Skin epidermis (tissue), 12 donors: ENCODE results near the gene ABHD16A.
"Not testable (repeated sequence)": the region's sequence is repeated elsewhere in the genome, so short reads cannot be mapped to it uniquely, and the experiment has no call there.

Source experiments
- H3K27ac ChIP-seq, 21 experiments: fragments of 200-600 bp; sonication (generic) in 11 of 21; one replicate each; pipeline ENCODE4 v1.5.0; 2020; ENCODE audit warnings: mild to moderate bottlenecking in 3 of 21, inconsistent platforms in 2 of 21, moderate library complexity in 2 of 21
- H3K4me3 ChIP-seq, 7 experiments: fragments of 200-600 bp; sonication (generic) in 2 of 7; one replicate each; pipeline ENCODE4 v1.5.0; 2020; ENCODE audit warnings: inconsistent platforms in 2 of 7, mild to moderate bottlenecking in 2 of 7, moderate library complexity in 1 of 7

Gene ABHD16A

DNA sequence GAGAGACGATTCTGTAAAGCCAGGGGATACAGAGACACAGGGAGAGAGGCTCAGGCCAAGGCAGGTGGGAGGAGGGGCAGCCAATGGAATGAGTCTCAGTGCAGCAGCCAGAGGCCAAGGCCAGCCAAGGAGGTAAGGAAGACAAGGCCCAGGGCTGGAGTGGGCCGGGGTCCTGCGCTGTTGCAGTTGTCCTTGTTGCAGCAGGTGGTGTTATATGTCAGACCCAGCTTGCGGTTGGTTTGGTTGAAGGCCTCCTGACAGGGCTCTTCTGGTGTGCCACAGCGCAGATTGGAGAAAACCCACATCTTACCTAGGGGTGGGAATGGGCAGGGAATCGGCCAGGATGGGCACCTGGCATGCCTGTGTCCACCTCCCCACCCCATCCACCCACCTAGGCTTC, 15.9 kb upstream of the ABHD16A start:
- peak overlapping the region in 1 of 7 experiments; percentile 21 for H3K4me3 ChIP-seq
- H3K27ac ChIP-seq, result peak overlapping the region in 20 of 21 experiments; percentile 43 to 84 (median 72)

DNA sequence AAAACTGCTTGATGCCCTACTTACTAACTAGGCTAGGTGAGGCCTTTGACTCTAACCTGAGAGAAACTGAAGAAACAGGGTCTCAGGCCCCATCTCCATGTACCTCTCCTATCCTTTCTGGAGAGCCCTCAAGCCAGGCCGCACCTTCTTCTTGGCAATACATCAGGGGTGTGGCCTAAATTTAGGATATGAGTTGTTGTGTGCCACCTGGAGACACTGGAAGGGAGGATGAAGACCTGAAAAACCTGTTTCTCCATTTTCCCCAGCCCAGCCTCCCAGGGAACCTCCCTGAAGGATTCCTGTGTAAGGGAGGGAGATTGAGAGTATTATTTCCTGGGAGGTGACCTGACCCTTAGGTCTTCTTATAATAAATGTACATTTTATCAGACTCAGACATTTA, 15.1 kb upstream of the ABHD16A start:
- Histone ChIP-seq H3K4me3 (no peak overlapping the region), H3K27ac (peak overlapping the region in 18 of 21 experiments; percentile 44 to 84 (median 75))

DNA sequence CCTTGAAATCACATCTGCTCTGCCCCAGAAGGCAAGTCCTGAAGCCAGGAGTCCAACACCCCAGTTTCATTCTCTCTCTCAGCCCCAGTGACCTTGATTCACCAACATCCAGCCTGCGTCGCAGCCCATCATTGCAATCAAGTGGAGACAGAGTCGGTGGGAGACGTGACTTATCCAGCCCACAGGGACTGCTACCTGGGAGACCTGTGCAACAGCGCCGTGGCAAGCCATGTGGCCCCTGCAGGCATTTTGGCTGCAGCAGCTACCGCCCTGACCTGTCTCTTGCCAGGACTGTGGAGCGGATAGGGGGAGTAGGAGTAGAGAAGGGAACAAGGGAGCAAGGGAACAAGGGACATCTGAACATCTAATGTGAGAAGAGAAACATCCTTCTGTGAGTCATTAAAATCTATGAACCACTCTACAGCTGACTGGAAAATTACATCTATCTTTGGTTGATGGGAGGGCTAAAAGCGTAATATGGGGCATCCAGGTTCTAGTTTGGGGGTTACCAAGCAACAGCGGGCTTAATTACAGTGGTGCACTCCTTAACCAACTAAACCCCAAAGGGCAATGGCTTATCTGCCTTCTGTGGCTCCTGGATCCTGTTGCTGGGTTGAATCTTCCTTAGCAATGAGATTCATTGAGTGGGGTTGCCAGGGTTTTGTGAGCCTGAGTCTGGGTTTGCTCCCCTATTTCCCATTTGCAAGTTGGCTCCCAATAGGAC, 14.5 kb upstream of the ABHD16A start:
- no peak overlapping the region for H3K4me3 ChIP-seq
- peak overlapping the region in 16 of 21 experiments; percentile 9 to 84 (median 66) for H3K27ac ChIP-seq

DNA sequence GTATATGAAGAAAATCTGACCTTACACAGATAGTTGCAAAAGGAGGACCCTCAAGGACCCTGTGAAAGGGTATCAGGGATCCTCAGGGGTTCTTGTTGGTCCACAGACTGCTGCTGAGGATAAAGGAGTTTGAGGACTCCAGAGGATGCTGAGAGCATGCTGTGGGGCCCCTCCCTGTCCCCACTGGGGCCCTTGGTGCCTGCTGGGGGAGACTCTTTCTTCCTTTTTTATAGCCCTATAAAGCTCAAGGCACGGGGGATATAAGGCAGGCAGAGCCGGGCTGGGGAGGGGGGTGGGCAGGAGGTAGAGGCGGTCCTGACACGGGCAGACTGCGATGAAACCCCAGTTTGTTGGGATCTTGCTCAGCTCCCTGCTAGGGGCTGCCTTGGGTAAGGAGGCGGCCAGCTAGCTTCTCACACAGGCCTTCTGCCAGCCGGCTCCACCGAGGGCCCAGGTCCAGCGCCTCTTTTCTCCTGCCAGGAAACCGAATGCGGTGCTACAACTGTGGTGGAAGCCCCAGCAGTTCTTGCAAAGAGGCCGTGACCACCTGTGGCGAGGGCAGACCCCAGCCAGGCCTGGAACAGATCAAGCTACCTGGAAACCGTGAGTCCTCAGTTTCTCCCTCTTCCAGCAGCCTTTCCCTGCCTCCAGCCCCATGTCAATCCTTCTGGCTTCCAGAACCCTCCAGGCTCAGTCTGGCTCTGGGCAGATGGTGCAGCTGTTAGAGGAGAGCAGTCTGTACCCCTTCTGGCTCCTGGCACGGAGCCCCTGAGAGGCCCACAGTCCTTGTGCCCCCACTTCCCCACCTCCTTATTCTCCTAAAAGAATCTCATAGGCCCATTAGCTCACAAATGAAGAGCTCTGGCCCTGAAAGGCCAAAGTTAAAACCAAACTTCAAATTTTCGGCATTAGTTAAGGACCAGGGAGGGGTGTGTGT, 12.2 kb upstream of the ABHD16A start, which contains the start of gene LY6G6D:
LY6G6D (plus strand) TSS at position 327 of the 937 bp plus-strand sequence; CDS start at position 335, 8 bp downstream.
- Histone ChIP-seq H3K27ac (peak within 1 kb of the TSS in 13 of 21 experiments; percentile 0 to 80 (median 65)), H3K4me3 (no peak within 1 kb of the TSS)

DNA sequence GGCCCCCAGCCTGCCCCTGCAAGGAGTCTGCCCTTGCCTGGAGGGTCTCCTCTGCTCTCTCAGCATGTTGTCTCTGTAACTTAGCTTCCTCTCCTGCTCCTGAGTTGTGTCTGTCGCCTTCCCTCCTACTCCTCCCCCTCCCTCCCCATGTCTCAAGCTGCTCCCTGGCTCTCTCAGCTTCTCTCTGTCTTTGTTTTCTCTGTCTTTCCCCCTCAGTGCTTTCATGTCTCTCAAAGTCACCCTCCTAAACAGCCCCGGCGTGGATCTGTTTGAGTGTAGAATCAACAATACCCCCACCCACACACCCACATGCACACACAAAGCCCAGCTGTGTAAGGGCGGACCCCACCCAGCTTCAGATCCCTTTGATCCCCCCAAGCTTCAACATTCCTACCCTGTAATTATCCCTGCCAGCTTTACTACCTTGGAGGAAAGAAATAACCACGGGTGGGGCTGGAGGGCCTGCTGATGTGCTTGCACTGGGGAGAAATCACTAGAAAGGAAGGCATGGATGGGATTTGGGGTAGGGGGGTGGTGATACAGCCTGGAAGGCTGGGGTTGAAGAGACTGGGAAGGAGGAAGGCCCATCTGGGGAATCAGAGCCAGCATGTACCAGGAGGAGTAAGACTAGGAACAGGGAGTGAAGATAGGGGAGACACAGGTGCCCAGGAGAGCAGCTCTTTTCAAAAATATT, 11.0 kb upstream of the ABHD16A start:
- peak overlapping the region in 13 of 21 experiments; percentile 0 to 77 (median 65) for H3K27ac ChIP-seq
- no peak overlapping the region for H3K4me3 ChIP-seq

DNA sequence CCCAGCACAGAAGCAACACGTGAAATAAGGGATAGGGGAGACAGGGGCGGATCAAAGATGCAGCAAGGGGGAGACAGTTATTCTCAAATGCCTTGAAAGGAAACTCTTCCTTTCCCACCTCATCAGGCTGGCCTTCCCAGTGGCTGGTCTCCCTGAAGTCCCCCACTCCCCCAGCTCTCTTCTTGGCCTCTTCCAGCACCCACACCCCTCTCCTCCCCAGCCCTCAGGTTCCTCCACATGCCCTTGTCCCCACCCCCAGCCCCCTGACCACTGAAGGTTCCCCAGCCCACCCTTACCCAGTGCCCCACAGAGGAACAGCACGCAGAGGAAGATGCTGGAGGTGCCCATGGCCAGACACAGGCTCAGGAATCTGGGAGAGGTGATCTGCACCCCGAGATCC, 10.3 kb upstream of the ABHD16A start:
- H3K27ac ChIP-seq, result peak overlapping the region in 13 of 21 experiments; percentile 0 to 77 (median 65)
- no peak overlapping the region for H3K4me3 ChIP-seq

DNA sequence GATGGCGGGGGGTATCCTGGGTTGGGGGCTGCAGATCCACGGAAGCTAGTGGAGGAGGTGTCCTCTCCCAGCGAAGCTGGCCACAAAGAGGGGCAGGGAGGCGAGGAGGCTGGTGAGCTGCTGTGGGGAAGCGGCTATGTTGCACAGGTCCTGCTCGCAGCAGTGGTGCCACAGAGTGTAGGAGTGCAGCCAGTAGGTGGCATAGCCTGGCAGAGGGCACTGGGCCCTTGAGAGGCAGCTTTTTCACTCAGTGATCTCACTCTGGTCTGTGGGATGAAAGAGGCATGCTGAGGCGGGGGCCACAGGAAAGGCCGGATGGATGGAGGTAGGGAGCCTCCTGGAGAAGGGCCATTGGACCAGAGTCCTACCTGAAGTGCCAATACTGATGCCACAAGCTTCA, 9.2 kb upstream of the ABHD16A start:
- Histone ChIP-seq H3K4me3 (no peak overlapping the region), H3K27ac (peak overlapping the region in 13 of 21 experiments; percentile 1 to 77 (median 48))

DNA sequence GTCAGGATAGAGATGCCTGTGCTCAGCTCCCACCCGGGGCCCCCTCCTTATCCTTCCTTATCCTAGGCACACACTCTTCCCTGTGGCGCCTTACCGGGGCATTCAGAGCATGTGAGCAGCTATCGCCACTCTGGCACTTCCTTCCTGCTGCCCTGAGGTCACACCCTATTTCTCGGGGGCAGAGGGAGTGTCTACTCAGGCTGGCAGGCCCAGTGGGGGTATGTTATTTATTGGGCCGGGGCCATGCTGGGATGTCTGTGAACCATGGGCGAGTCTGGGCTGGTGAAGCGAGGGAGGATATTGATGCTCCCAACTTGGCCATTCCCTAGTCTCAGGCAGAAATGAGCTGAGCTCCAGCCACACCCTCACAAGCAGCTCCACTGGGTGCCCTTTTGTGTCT, 8.1 kb upstream of the ABHD16A start:
- Histone ChIP-seq H3K27ac (peak overlapping the region in 8 of 21 experiments; percentile 18 to 73 (median 43)), H3K4me3 (no peak overlapping the region)

DNA sequence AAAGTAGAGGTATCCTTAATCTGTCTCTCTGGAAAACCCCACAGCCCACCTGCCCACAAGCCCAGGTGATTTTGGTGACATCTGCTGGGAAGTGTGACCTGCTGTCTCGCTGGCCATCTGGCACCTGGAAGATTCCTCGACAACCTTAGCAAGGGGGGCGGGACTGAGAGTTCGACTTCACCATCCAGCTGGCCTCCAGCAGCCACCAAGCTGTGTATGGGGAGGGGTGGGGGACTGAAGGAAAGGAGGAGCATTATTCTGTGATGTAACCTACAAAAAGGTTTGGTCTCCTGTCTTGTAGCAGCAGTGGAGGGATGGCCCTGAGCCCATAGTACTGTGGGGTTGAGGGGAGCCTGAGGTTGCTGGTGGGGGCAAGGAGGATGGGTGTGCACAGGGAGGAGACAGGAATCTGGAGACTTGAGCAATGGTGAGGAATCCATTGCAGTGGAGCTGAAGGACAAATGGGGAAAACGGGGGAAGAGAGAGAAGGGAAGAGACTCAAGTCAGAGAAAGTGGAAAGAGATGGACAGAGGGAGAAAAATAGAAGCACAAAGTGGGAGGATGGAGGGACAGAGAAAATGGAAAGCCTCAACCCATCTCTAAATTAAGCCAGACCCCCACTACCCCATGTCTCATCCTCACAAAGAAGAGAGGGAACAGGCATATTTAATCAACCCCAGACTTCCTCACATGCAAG, 7.5 kb upstream of the ABHD16A start:
- Histone ChIP-seq H3K27ac (peak overlapping the region in 5 of 21 experiments; percentile 34 to 73 (median 49)), H3K4me3 (no peak overlapping the region)

DNA sequence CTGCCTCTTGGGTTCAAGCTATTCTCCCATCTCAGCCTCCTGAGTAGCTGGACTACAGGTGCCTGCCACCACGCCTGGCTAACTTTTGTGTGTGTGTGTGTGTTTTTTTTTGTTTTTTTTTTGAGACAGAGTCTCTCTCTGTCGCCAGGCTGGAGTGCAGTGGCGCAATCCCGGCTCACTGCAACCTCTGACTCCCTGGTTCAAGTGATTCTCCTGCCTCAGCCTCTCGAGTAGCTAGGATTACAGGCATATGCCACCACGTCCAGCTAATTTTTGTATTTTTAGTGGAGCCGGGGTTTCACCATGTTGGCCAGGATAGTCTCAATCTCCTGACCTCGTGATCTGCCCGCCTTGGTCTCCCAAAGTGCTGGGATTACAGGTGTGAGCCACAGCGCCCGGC, 6.0 kb upstream of the ABHD16A start:
- not testable (repeated sequence) for H3K4me3 ChIP-seq, H3K27ac ChIP-seq

DNA sequence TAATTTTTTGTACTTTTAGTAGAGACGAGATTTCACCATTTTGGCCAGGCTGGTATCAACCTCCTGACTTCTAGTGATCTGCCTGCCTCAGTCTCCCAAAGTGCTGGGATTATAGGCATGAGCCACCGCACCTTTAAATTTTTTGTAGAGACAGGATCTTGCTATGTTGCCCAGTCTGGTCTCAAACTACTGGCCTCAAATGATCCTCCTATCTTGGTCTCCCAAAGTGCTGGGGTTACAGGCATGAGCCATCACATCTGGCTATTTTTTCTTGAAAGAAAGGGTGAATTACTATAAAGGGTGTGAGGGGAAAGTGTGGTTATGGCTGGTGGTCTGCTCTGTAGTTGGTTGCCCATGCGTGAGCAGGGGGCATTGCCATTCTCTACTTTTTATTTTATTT, 5.1 kb upstream of the ABHD16A start:
- H3K4me3 ChIP-seq, result no peak overlapping the region

DNA sequence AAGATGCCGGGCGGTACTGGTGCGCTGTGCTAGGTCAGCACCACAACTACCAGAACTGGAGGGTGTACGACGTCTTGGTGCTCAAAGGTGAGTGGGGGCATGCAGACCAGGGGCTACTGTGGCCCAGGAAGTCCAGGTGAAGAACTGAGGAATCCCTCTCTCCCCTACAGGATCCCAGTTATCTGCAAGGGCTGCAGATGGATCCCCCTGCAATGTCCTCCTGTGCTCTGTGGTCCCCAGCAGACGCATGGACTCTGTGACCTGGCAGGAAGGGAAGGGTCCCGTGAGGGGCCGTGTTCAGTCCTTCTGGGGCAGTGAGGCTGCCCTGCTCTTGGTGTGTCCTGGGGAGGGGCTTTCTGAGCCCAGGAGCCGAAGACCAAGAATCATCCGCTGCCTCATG, 4.6 kb upstream of the ABHD16A start:
- no peak overlapping the region for H3K27ac ChIP-seq
- no peak overlapping the region for H3K4me3 ChIP-seq

More for the DNA sequence above, 5.1 kb upstream of the ABHD16A start:
- H3K27ac ChIP-seq, result no peak overlapping the region

DNA sequence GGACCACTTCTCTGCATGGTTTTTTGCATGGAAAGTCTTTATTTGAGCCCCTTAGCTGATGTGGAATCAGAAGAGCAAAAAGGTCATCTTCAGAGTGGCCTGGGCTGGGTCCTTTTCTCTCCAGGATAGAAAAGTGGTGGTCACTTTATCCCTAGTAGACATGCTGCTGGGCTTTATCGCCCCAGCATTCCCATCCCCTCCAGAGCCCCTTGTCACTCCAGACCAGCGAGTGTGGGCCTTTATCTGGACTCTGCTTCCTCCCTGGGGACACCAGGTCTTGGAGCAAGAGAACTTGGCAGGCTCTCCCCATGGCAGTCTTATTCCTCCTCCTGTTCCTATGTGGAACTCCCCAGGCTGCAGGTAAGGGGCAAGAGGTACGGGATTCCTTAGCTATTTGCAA, 3.5 kb upstream of the ABHD16A start, which contains the start of gene LY6G6F:
LY6G6F (plus strand) TSS at position 268 of the 400 bp plus-strand sequence; CDS start at position 309, 41 bp downstream.
- no peak within 1 kb of the TSS for H3K27ac ChIP-seq
- no peak within 1 kb of the TSS for H3K4me3 ChIP-seq

DNA sequence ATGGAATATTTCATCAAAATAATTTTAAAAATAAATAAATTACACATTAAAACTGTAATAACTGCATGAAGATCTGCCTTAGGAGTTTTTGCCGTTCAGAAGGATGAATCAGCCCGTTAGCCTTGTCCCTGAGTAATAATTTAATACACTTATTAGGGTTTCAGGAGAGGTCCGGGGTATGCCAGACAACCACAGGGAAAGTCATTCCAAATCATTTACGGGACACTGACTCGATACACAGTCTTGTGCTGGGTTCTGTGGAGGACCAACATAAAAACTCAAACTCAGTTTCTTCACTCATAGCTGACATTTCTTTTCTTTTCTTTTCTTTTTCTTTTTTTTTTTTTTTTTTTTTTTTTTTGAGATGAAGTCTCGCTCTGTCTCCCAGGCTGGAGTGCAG, 2.8 kb upstream of the ABHD16A start:
- no peak overlapping the region for H3K4me3 ChIP-seq
- H3K27ac ChIP-seq, result no peak overlapping the region

DNA sequence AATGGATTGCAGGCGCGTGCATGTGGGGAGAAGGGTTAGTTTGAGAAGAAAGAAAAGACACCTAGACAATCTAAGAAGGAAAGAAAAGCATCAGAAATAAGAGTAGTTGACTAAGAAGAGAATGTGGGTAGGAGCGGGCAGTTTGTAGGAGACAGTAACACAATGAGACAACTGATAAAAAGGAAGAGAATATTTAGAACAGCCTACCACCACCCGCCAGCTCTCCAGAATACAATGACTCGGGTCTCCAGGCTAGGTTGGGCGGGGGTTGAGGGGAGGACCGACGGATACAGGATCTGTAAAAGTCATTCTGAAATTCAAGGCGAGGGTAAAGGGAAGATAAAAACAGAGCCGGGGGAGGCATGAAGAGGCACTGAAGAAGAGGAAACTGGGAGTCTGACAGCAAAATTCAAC, 712 bp downstream of the ABHD16A start:
- H3K4me3 ChIP-seq, result peak overlapping the region; percentile 58 to 83 (median 74)
- peak overlapping the region; percentile 43 to 99 (median 97) for H3K27ac ChIP-seq

DNA sequence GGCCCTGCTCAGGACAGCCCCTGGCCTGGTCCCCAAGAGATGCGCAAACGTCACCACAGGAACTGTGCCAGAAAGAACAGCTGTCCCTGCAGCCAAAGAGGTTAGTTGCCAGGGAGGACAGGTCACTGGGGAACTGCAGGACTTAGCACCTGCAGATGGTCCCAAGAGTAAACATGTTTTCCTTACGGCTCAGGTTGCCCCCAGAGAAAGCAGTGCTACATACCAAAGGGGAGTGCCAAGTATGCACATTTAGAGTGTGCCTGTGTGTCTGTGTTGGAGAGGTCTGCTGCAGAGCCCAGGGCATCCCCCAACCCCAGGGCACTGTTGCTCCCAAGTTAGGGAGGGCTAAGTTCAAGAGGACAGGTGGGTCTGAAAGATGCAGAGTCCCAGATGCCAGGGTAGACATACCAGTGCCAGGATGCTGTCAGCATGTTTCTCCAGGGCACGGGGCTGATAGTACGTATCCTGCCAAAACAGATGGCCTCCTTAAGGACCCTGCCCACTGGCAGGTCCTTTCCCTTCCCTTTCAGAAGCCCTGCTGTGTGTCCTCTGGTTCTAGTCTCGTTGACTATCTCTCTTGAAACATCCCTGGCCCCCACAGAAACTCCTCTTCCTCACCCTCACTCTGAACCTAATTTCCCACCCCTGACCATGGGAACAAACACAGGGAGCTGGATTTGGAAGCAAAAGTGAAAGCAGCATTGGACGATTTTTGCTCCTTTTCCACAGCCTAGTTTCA, 1.3 kb downstream of the ABHD16A start:
- H3K27ac ChIP-seq, result peak overlapping the region in 20 of 21 experiments; percentile 85 to 99 (median 98)
- H3K4me3 ChIP-seq, result peak overlapping the region; percentile 58 to 83 (median 74)

DNA sequence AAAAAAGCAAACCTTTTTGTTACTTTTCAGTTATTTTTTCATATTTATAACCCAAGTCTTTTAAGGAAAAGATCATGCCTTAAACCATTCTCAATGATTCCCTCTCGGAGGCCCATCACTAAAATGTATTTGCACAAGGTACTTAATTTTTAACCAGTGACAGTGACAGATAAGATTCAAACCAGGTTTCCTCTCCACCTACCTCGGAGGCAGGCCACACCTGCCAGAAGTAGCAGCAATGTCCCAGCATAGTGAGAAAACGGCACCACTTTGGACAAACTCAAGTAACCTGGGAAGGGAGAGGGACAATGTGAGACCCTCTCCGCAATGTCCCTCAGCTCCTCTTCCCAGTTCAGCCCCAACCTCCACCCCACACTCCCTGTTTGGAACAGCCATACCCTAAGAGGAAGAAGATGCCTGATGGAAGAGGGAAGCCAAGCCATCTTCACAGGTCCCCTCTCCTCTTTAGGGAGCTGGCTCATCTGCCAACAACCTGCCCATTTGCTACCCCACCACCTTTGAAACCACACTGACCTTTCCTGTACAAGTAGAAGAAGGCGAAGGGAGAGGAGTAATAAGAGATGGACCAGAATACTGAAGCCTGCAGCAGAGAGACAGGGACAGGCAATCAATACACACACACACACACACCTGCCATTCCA, 2.3 kb downstream of the ABHD16A start:
- peak overlapping the region in 4 of 21 experiments; percentile 2 to 98 (median 39) for H3K27ac ChIP-seq
- H3K4me3 ChIP-seq, result no peak overlapping the region

DNA sequence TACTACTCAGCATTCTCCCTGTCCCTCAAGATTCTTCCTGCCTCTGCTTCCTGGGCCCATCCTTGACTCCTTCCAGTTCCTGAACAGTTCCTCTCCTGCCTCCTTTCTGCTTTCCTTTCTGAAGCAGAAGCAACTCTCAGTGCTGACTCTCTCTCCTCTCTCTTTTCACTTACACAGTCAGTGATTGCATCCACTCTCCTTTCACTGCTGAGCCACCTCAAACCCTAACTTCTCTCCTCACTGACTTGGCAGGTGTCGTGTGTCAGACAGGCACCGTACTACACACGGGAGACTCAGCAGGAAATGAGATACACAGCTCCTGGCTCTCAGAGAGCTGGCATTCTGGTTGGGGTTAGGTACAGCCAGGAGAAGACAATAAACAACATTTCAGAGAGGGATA, 5.6 kb downstream of the ABHD16A start:
- no peak overlapping the region for H3K4me3 ChIP-seq
- peak overlapping the region in 2 of 21 experiments; percentile 3 to 16 for H3K27ac ChIP-seq
